Endothelial cell of umbilical vein (primary cell): Measurements from ENCODE around the gene ASS1. TPM values are rescaled to one million over a fixed set of nuclear protein-coding genes. Genes with fewer than 3 reads are reported as not detected.

Source experiments
- BruUV-seq: library from RNA; stranded (reverse); fragments of 400-500 nt; replicated peaks from 2 replicates; lab custom pipeline; 2021; lab: Mats Ljungman, UMichigan
- CTCF ChIA-PET: fragments of 300-600, 350-600 bp; sonication (Branson Sonifier 250); formaldehyde crosslinking; loops from one replicate; lab custom pipeline; 2021; ENCODE audit warnings: antibody characterized with exemption, inconsistent platforms; lab: Charles Lee
- POLR2A ChIA-PET: fragments of 300-600, 350-600 bp; sonication (Branson Sonifier 250); formaldehyde crosslinking; loops from one replicate; lab custom pipeline; 2021; ENCODE audit warnings: antibody characterized with exemption, inconsistent platforms; lab: Charles Lee
- DNase-seq: peaks from one replicate; pipeline ENCODE4 v3.0.0-alpha.2; 2011; ENCODE audit warnings: low read depth, low spot score
- FAIRE-seq: peaks from 2 replicates; lab custom pipeline; 2011; peaks lifted over from hg19 to GRCh38; lab: Jason Lieb, UNC
- H2AFZ ChIP-seq: 2 replicates; pipeline ENCODE4 v1.6.0; 2012; ENCODE audit warnings: low read depth, low read length, control low read depth, inconsistent platforms
- H3K27ac ChIP-seq: 2 replicates; pipeline ENCODE4 v1.5.1; 2011; ENCODE audit warnings: low read depth, mild to moderate bottlenecking, control low read depth, low read length, moderate library complexity; ENCODE audit not compliant: insufficient read depth
- H3K27me3 ChIP-seq, 2 experiments: 2 replicates each; pipeline versions ENCODE4 v1.6.0 to v1.6.1; 2011; ENCODE audit warnings: low read length in 2 of 2, mixed read lengths in 1 of 2; ENCODE audit not compliant: control insufficient read depth in 2 of 2, insufficient read depth in 2 of 2
- H3K36me3 ChIP-seq, 2 experiments: 2 replicates in 1 of 2; 3 replicates in 1 of 2; pipeline ENCODE4 v1.5.1; 2011; ENCODE audit warnings: low read length in 2 of 2, mild to moderate bottlenecking in 1 of 2, moderate library complexity in 1 of 2; ENCODE audit not compliant: control insufficient read depth in 2 of 2, insufficient read depth in 2 of 2; ENCODE audit errors: extremely low read depth in 1 of 2
- H3K4me1 ChIP-seq: 3 replicates; pipeline ENCODE4 v1.5.1; 2011; ENCODE audit warnings: mild to moderate bottlenecking, low read length; ENCODE audit not compliant: control insufficient read depth, insufficient read depth; ENCODE audit errors: extremely low read depth
- H3K4me2 ChIP-seq: 2 replicates; pipeline ENCODE4 v1.6.1; 2011; ENCODE audit warnings: low read length, control low read depth, mixed read lengths; ENCODE audit not compliant: insufficient read depth
- H3K4me3 ChIP-seq, 3 experiments: fragments of 200-600 bp in 1 of 3; sonication (generic), shearing (Covaris generic) in 1 of 3; replicated peaks in 1 of 3; 2 replicates each; pipeline ENCODE4 v1.5.1; 2011 to 2016; ENCODE audit warnings: control low read depth in 3 of 3, low read length in 3 of 3, mild to moderate bottlenecking in 2 of 3, inconsistent platforms in 1 of 3, low read depth in 1 of 3, moderate library complexity in 1 of 3; ENCODE audit not compliant: insufficient read depth in 1 of 3
- H3K79me2 ChIP-seq: 2 replicates; pipeline ENCODE4 v1.6.0; 2012; ENCODE audit warnings: low read length, inconsistent platforms; ENCODE audit not compliant: control insufficient read depth, insufficient read depth
- H3K9ac ChIP-seq: replicated peaks from 2 replicates; pipeline ENCODE3; 2011; ENCODE audit warnings: low read length, control low read depth; ENCODE audit not compliant: insufficient read depth; ENCODE audit errors: extremely low read depth
- H3K9me1 ChIP-seq: replicated peaks from 3 replicates; pipeline ENCODE4 v1.6.0; 2011; ENCODE audit warnings: mild to moderate bottlenecking, low read length; ENCODE audit not compliant: control insufficient read depth, insufficient read depth; ENCODE audit errors: extremely low read depth
- H3K9me3 ChIP-seq: replicated peaks from 2 replicates; pipeline ENCODE4 v1.5.1; 2012; ENCODE audit warnings: low read length, inconsistent platforms; ENCODE audit not compliant: control insufficient read depth, insufficient read depth
- H4K20me1 ChIP-seq: replicated peaks from 2 replicates; pipeline ENCODE3; 2011; ENCODE audit warnings: mild to moderate bottlenecking, low read length; ENCODE audit not compliant: control insufficient read depth, insufficient read depth; ENCODE audit errors: extremely low read depth
- CTCF ChIP-seq, 2 donors: IDR thresholded peaks; 1 replicate in 1 of 2; 2 replicates in 1 of 2; pipeline ENCODE4 v1.5.1; 2011; ENCODE audit warnings: low read length in 2 of 2, mild to moderate bottlenecking in 2 of 2, moderate library complexity in 2 of 2, control low read depth in 1 of 2, inconsistent platforms in 1 of 2, low read depth in 1 of 2; ENCODE audit not compliant: insufficient read depth in 1 of 2; ENCODE audit errors: extremely low read depth in 1 of 2
- EZH2 ChIP-seq: IDR thresholded peaks from 2 replicates; pipeline ENCODE4 v1.6.1; 2012; ENCODE audit warnings: borderline replicate concordance, low read depth, mild to moderate bottlenecking, moderate library complexity, low read length, inconsistent platforms; ENCODE audit not compliant: severe bottlenecking
- POLR2A ChIP-seq: IDR thresholded peaks from 2 replicates; pipeline ENCODE4 v1.6.1; 2012; ENCODE audit warnings: low read depth, mild to moderate bottlenecking, control low read depth, low read length
- dilution Hi-C: fragments of 300-500 bp; cut with MboI; formaldehyde crosslinking; loops from one replicate; pipeline ENCODE4 v1.15.0; 2019; ENCODE audit warnings: low sequenced_read_pairs; ENCODE audit not compliant: extremely low pct_ligation_motif_present
- intact Hi-C: fragments of 100-400 bp; cut with micrococcal nuclease; formaldehyde crosslinking; loops from one replicate; pipeline ENCODE4 v1.10.0; 2022
- polyA plus RNA-seq, 4 experiments: library from polyadenylated mRNA; depleted of rRNA in 3 of 4; stranded (reverse) in 3 of 4; unstranded in 1 of 4; fragments of >200 nt; gene quantifications; 2 replicates each; pipeline versions ENCODE4 v1.2.1 to v1.2.3, GENCODE V29; 2011 to 2012; ENCODE audit warnings: missing spikeins in 1 of 4
- total RNA-seq: library from RNA; stranded (reverse); gene quantifications from 2 replicates; pipeline ENCODE4 v1.2.3, GENCODE V29; 2021

The ASS1 gene
- total and polyA plus RNA-seq, 2 donors (not counting 3 experiments of a cell fraction or from before 2014, with no cell fraction given): 3.6 to 12.4 TPM

- no TSS peak for BruUV-seq
Observed at GRCh38 chr9:130433168-130433946, 11.4 kb upstream of the ASS1 start.

More at GRCh38 chr9:130433168-130433946, 11.4 kb upstream of the ASS1 start:
- DNase-seq: peak; percentile 43
- no peaks in the 10 kb centered on the region for H4K20me1 ChIP-seq
- intact Hi-C loops (no loop called here), dilution Hi-C loops (no loop called here)
- H3K4me3 ChIP-seq: peak overlapping the region in 1 of 3 experiments; percentile 3
- no peaks in the 10 kb centered on the region for H3K36me3 ChIP-seq
- peaks cover 0 to 3% of the 10 kb centered on the region in 2 experiments for H3K27me3 ChIP-seq
- H3K4me1 ChIP-seq: peaks cover 3% of the 10 kb centered on the region
- ChIA-PET POLR2A (no interaction called here), CTCF (interaction anchor here (1.0 kb wide), 1 partner anchor 20 kb away, joined by 6 read pairs; no protein-coding TSS in a partner anchor)
- H3K79me2 ChIP-seq: no peaks in the 10 kb centered on the region
- H3K9me3 ChIP-seq: no peaks in the 10 kb centered on the region
- H3K4me2 ChIP-seq: peak overlapping the region; percentile 38
- H3K9me1 ChIP-seq: no peaks in the 10 kb centered on the region
- peak overlapping the region; percentile 63 for H2AFZ ChIP-seq
- H3K27ac ChIP-seq: no peak overlapping the region
- H3K9ac ChIP-seq: no peak overlapping the region
- TF ChIP-seq EZH2 (peak; percentile 82), POLR2A (no peak), CTCF (IDR thresholded peaks at IDR 0.05; ENCODE audit: extremely low read depth in 1 of 2, insufficient read depth in 1 of 2, low read depth in 1 of 2, low read length in 2 of 2) (peak; percentile 62 to 74)
- FAIRE-seq: peak; percentile 87
